Measurements from ENCODE around the gene DNMT1. TPM values are rescaled to one million over a fixed set of nuclear protein-coding genes. Genes with fewer than 3 reads are reported as not detected.
A peak's percentile ranks its signal among the peaks of the same experiment; 100 is the strongest.

The DNMT1 gene
- polyA plus RNA-seq, 3 donors: 17.6 to 72.5 (median 19.0) TPM

DNA sequence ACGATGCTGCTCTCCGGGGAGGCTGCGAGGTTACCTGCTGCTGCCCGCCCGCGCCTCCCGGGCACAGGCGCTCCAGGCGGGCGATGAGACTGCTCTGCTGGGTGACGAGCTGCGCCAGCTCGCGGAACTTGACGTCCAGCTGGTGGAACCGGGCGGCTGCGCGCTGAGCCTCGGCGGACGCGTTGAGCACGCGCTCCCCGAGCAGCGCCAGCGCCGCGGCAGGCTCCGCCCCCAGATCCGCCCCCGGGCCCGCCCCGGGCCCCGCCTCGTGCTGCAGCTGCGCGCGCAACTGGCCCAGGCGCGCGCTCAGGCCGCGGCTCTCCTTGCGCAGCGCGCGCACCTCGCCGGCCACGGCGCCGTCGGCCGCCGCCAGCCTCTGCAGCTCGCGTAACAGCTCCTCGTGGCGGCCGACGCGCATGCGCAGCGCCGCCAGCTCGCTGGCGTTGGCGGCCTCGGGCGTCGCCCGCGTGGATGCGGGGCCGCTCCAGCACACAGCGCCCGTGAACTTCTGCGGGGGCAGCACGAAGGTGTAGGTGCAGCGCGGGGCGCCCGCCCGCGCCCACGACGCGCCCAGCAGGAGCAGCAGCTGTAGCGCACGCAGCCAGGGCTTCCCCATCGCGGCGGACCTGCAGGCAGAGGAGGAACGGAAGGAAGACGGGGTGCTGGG, 98.7 kb downstream of the DNMT1 start:
- peak overlapping the region; percentile 96 for H2AFZ ChIP-seq (ENCODE audit: insufficient read depth, low read depth, low read length, poor library complexity, severe bottlenecking)
- WGBS (ENCODE audit: insufficient coverage): 3% methylated on average over 93 of the region's 97 CpGs

GRCh38 chr19:10095622-10095947, 99.2 kb downstream of the DNMT1 start:
- Histone ChIP-seq H3K4me3 (replicated peaks in 1 of 3; ENCODE audit: low read depth in 2 of 3, low read length in 3 of 3) (no peak overlapping the region), H3K4me2 (replicated peaks; ENCODE audit: extremely low read depth, low read length, poor library complexity, severe bottlenecking) (peak overlapping the region; percentile 42), H3K9me3 (replicated peaks in 1 of 2; ENCODE audit: control insufficient read depth in 1 of 2, insufficient read depth in 1 of 2, low read length in 2 of 2) (peaks cover 0 to 3% of the 10 kb centered on the region in 2 donors), H3K79me2 (ENCODE audit: insufficient read depth, low read length) (no peaks in the 10 kb centered on the region), H3K4me1 (ENCODE audit: control insufficient read depth in 1 of 2, insufficient read depth in 2 of 2, low read length in 2 of 2) (peaks cover 13 to 17% of the 10 kb centered on the region in 2 donors), H4K20me1 (ENCODE audit: insufficient read depth, low read length) (no peaks in the 10 kb centered on the region), H3K9ac (ENCODE audit: insufficient read depth, low read length, poor library complexity, severe bottlenecking) (no peak overlapping the region), H3K27ac (ENCODE audit: low read depth in 1 of 2, low read length in 2 of 2) (peak overlapping the region in 1 of 2 donors; percentile 28), H2AFZ (ENCODE audit: insufficient read depth, low read depth, low read length, poor library complexity, severe bottlenecking) (peak overlapping the region; percentile 27), H3K36me3 (replicated peaks in 1 of 2; ENCODE audit: control insufficient read depth in 1 of 2, insufficient read depth in 2 of 2, low read length in 2 of 2) (peaks cover 25 to 30% of the 10 kb centered on the region in 2 donors), H3K27me3 (ENCODE audit: control insufficient read depth in 2 of 2, insufficient read depth in 2 of 2, low read length in 2 of 2) (no peaks in the 10 kb centered on the region)
- Mint-ChIP-seq H3K9me3 (peaks cover 0 to 7% (median 0%) of the 10 kb centered on the region in 7 donors), H3K4me1 (peaks cover 12% of the 10 kb centered on the region), H3K4me3 (peak overlapping the region; percentile 51 to 59), H3K27ac (peak overlapping the region in 2 of 7 donors; percentile 36 to 43), H3K36me3 (peaks cover 25 to 32% of the 10 kb centered on the region in 2 donors), H3K27me3 (ENCODE audit: low read depth in 3 of 3) (peaks cover 1% of the 10 kb centered on the region in 3 donors)
- no peak for TF ChIP-seq CTCF (IDR thresholded peaks at IDR 0.05)
- no CpG with 5 or more reads among the region's 7 CpGs for WGBS (ENCODE audit: insufficient coverage)
- intact Hi-C loops (cut with micrococcal nuclease): loop anchor here (5.0 to 10.0 kb wide), 2 partner anchors 157 to 651 kb away; partner anchors contain the start of gene MRPL4 (in 2 of the 2)
- no peak for DNase-seq

More for the DNA sequence above, 98.7 kb downstream of the DNMT1 start:
- TF ChIP-seq CTCF (IDR thresholded peaks at IDR 0.05): no peak
- Histone ChIP-seq H3K4me3 (replicated peaks in 1 of 3; ENCODE audit: low read depth in 2 of 3, low read length in 3 of 3) (peak overlapping the region in 2 of 3 experiments; percentile 36 to 69), H3K9me3 (replicated peaks in 1 of 2; ENCODE audit: control insufficient read depth in 1 of 2, insufficient read depth in 1 of 2, low read length in 2 of 2) (peaks cover 0 to 3% of the 10 kb centered on the region in 2 donors), H3K9ac (ENCODE audit: insufficient read depth, low read length, poor library complexity, severe bottlenecking) (peak overlapping the region; percentile 53), H3K36me3 (replicated peaks in 1 of 2; ENCODE audit: control insufficient read depth in 1 of 2, insufficient read depth in 2 of 2, low read length in 2 of 2) (peaks cover 23 to 25% of the 10 kb centered on the region in 2 donors), H3K79me2 (ENCODE audit: insufficient read depth, low read length) (no peaks in the 10 kb centered on the region), H3K27ac (ENCODE audit: low read depth in 1 of 2, low read length in 2 of 2) (peak overlapping the region; percentile 35 to 68), H3K27me3 (ENCODE audit: control insufficient read depth in 2 of 2, insufficient read depth in 2 of 2, low read length in 2 of 2) (no peaks in the 10 kb centered on the region), H4K20me1 (ENCODE audit: insufficient read depth, low read length) (no peaks in the 10 kb centered on the region), H3K4me2 (replicated peaks; ENCODE audit: extremely low read depth, low read length, poor library complexity, severe bottlenecking) (peak overlapping the region; percentile 78), H3K4me1 (ENCODE audit: control insufficient read depth in 1 of 2, insufficient read depth in 2 of 2, low read length in 2 of 2) (peaks cover 13 to 17% of the 10 kb centered on the region in 2 donors)
- Mint-ChIP-seq H3K36me3 (peaks cover 20 to 27% of the 10 kb centered on the region in 2 donors), H3K27ac (peak overlapping the region in 2 of 7 donors; percentile 43 to 68), H3K4me3 (peak overlapping the region; percentile 59 to 64), H3K27me3 (ENCODE audit: low read depth in 3 of 3) (peaks cover 1% of the 10 kb centered on the region in 3 donors), H3K9me3 (peaks cover 0 to 7% (median 0%) of the 10 kb centered on the region in 7 donors), H3K4me1 (peaks cover 12% of the 10 kb centered on the region)
- peak; percentile 82 to 93 (median 93) for DNase-seq
- intact Hi-C loops (cut with micrococcal nuclease): loop anchor here (5.0 to 10.0 kb wide), 2 partner anchors 156 to 651 kb away; partner anchors contain the start of gene MRPL4 (in 2 of the 2)

All from CD14-positive monocyte (primary cell).